Fibroblast of pulmonary artery (primary cell): ENCODE results near the gene KIAA1217.

Experiments
- DNase-seq: peaks from one replicate; pipeline ENCODE4 v3.0.0-alpha.2; 2010; ENCODE audit warnings: low read depth
- H3K4me3 ChIP-seq: replicated peaks from 2 replicates; pipeline ENCODE4 v1.5.1; 2011; ENCODE audit warnings: low read depth, mild to moderate bottlenecking, control low read depth, low read length, moderate library complexity
- TF ChIP-seq, protein P1 (sequence below): IDR thresholded peaks from 2 replicates; pipeline ENCODE4 v1.5.1; 2011; ENCODE audit warnings: mild to moderate bottlenecking, control low read depth, low read length, inconsistent platforms; ENCODE audit errors: missing control alignments

The KIAA1217 gene

DNA sequence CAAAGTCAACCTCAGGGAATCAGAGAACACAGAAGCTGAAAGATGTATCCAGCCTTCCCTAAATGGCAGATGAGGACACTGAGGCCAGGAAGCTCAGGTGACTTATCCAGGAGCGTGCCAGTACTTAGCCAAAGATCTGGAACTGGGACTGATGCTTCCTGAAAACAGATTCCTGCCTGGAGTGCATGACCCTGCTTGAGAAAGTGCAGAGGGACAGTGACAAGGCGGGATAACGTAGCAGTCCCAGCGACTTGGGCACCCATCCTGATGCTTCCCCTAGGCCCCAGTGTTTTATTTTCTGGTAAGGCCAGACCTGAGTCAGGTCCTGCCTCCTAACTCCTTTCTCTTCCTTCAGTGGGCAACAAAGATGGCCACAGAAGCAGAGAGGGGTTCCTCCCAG is 48.6 kb downstream of the KIAA1217 start:
- no peak for DNase-seq

DNA sequence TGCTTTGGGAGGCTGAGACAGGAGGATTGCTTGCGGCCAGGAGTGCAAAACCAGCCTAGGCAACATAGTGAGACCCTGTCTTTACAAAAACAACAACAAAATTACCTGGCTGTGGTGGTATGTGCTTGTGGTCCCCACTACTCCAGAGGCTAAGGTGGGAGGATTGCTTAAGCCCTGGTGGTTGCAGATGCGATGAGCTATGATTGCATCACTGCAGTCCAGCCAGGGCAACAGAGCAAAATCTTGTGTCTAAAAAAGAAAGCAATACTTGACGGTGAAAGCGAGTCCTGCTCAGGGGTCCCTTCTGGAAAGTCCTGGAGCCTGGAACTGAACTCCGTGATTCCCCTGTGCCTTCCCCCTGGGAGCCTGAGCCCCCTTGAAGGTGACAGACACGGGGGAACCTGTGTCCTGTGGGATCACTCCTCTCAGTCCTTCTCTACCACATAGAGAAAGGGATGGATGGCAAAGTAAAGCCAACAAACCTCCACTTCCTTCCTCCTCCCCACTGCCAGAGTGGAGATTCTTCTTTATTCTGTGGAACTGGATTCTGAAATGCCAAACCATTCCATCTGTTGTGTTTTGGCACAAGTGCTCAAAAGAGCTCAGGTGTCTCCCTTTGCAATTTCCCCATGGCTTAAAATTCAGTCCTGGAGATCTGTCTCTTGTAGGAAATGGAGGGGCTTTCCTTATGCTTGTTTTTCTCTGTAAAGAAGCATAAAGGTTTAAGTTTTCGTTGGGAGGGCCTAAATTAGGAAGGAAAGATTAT is 50.6 kb downstream of the KIAA1217 start:
- H3K4me3 ChIP-seq, result no peak overlapping the region
- DNase-seq, result no peak
- TF ChIP-seq, protein P1, sequence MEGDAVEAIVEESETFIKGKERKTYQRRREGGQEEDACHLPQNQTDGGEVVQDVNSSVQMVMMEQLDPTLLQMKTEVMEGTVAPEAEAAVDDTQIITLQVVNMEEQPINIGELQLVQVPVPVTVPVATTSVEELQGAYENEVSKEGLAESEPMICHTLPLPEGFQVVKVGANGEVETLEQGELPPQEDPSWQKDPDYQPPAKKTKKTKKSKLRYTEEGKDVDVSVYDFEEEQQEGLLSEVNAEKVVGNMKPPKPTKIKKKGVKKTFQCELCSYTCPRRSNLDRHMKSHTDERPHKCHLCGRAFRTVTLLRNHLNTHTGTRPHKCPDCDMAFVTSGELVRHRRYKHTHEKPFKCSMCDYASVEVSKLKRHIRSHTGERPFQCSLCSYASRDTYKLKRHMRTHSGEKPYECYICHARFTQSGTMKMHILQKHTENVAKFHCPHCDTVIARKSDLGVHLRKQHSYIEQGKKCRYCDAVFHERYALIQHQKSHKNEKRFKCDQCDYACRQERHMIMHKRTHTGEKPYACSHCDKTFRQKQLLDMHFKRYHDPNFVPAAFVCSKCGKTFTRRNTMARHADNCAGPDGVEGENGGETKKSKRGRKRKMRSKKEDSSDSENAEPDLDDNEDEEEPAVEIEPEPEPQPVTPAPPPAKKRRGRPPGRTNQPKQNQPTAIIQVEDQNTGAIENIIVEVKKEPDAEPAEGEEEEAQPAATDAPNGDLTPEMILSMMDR, result no peak

More for the DNA sequence above, 48.6 kb downstream of the KIAA1217 start:
- H3K4me3 ChIP-seq, result no peak overlapping the region
- TF ChIP-seq, protein P1, result no peak

DNA sequence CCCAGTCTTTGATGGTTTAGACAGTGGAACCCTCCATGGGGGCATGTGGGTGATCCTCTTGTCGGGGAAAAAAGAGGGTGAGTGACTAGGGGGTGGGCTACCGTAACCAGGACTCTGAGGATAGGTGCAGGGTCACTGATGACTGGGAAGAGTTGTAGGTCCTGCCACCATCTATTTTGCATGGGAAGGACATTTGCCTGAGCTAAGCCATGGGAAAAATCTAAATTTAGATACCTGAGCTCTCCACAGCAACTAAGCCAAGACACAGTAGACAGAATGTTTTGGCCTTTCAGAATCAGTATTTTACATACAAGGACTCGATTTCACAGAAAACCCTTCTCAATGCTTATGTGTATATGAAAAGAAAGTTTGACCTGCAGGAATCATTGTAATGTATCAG is 52.7 kb downstream of the KIAA1217 start:
- no peak overlapping the region for H3K4me3 ChIP-seq
- no peak for DNase-seq
- TF ChIP-seq, protein P1, result no peak

DNA sequence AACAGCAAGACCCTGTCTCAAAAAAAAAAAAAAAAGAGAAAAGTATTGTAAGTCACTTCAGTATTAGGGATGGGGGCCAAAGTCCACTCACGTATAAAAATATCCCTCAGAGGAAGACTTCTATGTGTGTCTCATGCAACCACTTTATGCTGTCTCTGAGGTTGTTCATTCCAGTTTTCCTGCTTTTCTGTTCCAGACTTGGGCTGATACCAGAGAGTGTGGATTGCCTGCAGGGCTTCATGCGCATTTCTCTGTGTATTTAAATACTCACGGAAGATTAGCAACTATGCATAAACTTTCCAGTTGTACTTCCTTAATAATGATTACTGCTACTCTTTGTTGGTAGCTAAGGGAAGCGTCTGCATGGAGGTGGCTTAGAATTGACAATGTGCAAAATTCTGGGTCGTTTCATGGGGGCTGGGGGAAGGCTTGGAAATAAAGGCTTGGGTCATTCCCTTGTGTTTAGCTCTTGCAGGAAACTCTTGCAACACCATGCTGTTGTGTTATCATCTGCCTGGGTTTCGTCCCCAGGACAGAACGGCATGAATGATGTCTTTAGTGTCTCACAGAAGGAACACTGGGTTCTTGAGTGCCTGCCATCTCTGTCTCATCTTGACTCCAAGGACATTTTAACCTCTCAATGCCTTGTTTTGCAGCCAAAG is 54.1 kb downstream of the KIAA1217 start:
- H3K4me3 ChIP-seq, result no peak overlapping the region
- TF ChIP-seq, protein P1, result no peak
- peak; percentile 50 for DNase-seq

DNA sequence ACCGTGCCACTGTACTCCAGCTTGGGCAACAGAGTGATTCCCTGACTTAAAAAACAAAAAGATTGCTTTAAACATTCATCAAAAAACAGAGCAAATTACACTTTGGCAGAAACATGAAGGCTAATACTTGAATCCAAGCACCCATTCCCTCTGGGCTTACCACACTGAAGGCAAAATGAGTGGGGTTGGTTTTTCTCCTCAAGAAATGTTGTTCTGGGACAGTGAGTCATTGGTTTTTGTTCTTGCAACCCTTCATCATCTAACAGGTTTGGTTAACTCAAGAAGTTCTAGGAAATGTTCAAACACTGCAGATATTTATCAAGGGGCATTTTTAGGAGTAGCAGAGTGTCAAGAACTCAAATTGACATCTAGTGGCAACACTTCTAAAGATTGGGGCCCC is 60.5 kb downstream of the KIAA1217 start:
- no peak for DNase-seq
- no peak overlapping the region for H3K4me3 ChIP-seq
- TF ChIP-seq, protein P1, result no peak

DNA sequence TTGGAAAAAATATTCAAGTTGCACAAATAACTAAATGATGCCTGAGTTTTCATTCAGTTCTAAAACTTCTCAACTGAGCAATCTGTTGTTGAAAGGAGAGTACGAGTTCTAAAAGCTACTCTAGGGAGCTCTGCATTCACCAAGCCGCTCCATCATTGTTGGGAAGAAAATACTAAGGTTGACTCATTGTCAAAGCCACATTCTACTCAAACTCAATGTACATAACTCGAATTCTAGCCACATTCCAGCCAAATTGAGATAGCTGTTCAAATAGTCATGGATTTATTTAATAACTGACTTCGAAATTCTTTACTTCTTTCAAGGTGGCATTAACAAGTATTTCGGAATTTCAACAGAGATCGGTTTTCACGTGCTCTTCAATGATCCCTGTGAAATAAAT is 63.4 kb downstream of the KIAA1217 start:
- no peak overlapping the region for H3K4me3 ChIP-seq
- TF ChIP-seq, protein P1, result no peak
- DNase-seq, result no peak
